Progenitor cell of endocrine pancreas (in vitro differentiated cells): Measurements from ENCODE around the gene ADAP1. TPM values are rescaled to one million over a fixed set of nuclear protein-coding genes. Genes with fewer than 3 reads are reported as not detected.

Experiments
- DNase-seq: peaks from one replicate; pipeline ENCODE4 v3.0.0; 2021; ENCODE audit warnings: low spot score; ENCODE audit not compliant: unreplicated experiment
- H3K27ac Mint-ChIP-seq: 2 replicates; pipeline ENCODE4 v1.8.0; 2021; ENCODE audit warnings: mild to moderate bottlenecking, moderate library complexity, mixed read lengths
- H3K27me3 Mint-ChIP-seq: 2 replicates; pipeline ENCODE4 v1.8.0; 2021; ENCODE audit warnings: mixed read lengths
- H3K36me3 Mint-ChIP-seq: 2 replicates; pipeline ENCODE4 v1.8.0; 2022; ENCODE audit warnings: mixed read lengths; ENCODE audit not compliant: insufficient read depth
- H3K4me1 Mint-ChIP-seq: 2 replicates; pipeline ENCODE4 v1.8.0; 2021; ENCODE audit warnings: low read depth, mixed read lengths
- H3K4me3 Mint-ChIP-seq: 2 replicates; pipeline ENCODE4 v1.8.0; 2021; ENCODE audit warnings: low read depth, mild to moderate bottlenecking, moderate library complexity, mixed read lengths
- H3K9me3 Mint-ChIP-seq: 2 replicates; pipeline ENCODE4 v1.8.0; 2021; ENCODE audit warnings: low read depth, mixed read lengths
- CTCF ChIP-seq: fragments of 200-600 bp; sonication (generic); IDR thresholded peaks from one replicate; pipeline ENCODE4 v1.5.0; 2021; ENCODE audit warnings: antibody characterized with exemption, mild to moderate bottlenecking; ENCODE audit not compliant: unreplicated experiment
- total RNA-seq: library from RNA; stranded (reverse); gene quantifications from 2 replicates; pipeline ENCODE4 v1.2.1, GENCODE V29; 2021

The ADAP1 gene
- total RNA-seq, 1 donor from 2014 or later = 10.3 TPM

DNA sequence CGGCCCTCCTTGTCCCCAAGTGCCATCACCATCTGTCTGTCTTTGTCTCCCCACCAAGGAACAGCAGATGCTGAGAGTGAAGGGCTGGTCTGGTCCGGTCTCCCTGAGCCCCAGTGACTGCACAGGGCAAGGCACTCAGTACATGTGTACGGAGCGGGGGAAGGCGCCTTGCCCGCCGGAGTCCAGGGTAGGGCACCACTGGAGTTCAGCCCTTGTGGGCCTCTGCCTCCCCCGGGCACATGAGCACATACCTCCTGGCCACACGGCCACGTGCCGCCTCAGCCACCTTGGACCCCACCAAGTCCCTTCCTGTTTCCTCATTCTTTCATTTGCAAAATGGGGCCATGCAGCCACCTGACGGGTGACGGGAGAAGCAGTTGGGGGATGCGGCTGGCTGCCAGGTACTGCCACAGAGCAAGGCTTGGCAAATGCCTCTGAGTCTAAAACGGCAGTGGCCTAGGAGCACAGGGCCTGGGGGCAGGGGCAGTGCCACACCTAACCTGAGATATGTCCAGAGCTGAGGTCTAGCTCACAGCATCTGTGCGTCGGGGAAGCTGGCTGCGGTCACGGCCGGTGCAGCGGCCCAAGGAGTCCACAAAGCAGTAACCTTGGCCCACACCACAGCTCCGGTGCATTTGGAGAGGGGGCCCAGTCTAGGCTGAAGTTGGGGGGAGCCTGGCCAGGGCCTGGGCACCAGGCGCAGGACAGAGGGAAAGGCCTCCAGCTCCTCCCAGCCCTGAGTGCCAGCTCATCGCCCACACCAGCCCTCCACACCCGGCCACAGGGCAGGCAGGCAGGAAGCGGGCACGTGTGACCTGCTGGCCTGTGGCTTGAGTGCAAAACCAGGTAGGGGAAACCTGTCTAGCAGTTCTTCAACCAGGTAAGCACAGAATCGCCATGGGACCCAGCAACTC, 5.2 kb downstream of the ADAP1 start:
- Mint-ChIP-seq H3K4me1 (no peaks in the 10 kb centered on the region), H3K36me3 (no peaks in the 10 kb centered on the region), H3K4me3 (no peak overlapping the region), H3K9me3 (no peaks in the 10 kb centered on the region), H3K27me3 (peaks cover 3% of the 10 kb centered on the region), H3K27ac (peak overlapping the region; percentile 22)
- TF ChIP-seq CTCF = no peak
- DNase-seq = no peak

DNA sequence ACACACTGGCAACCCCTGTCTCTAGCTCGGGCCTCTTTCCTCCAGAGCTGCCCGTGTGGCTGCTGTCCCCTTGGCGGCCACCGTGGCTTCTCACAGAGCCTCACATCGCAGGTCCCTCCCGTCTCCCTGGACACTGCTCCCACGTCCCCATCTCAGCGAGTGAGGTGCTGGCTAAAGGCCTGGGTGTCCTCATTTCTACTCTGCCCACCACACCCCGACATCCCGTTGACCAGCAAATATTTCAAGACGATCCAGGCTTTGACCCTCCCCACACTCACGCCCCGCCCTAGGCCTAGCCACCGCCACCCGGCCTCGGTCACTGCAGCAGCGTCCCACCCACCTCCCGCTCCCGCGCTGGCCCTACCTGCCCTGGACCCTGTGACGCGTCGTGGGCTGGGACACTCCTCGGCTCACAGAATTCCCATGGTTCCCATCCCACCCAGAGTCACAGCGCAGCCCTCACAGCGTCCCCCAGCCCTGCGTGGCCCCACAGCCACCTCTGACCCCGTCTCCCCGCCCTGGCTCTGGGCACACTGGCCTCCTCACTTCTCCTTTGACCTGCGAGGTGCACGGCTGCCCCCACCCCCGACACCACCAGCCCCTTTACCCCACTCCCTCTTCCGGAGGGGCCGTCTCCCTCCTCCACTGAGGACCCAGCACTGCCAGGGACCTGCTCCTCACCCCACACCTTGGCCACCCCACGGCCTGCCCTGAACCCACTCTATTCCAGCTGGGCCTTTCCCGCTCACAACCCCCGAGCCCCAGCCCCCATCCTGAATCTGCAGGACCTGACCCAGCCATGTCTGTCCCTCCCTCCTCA, 6.9 kb downstream of the ADAP1 start:
- H3K9me3 Mint-ChIP-seq = no peaks in the 10 kb centered on the region
- H3K27me3 Mint-ChIP-seq = peaks cover 3% of the 10 kb centered on the region
- no peak overlapping the region for H3K4me3 Mint-ChIP-seq
- no peak for TF ChIP-seq CTCF
- no peak for DNase-seq
- peak overlapping the region; percentile 62 for H3K27ac Mint-ChIP-seq
- no peaks in the 10 kb centered on the region for H3K4me1 Mint-ChIP-seq
- H3K36me3 Mint-ChIP-seq = no peaks in the 10 kb centered on the region

DNA sequence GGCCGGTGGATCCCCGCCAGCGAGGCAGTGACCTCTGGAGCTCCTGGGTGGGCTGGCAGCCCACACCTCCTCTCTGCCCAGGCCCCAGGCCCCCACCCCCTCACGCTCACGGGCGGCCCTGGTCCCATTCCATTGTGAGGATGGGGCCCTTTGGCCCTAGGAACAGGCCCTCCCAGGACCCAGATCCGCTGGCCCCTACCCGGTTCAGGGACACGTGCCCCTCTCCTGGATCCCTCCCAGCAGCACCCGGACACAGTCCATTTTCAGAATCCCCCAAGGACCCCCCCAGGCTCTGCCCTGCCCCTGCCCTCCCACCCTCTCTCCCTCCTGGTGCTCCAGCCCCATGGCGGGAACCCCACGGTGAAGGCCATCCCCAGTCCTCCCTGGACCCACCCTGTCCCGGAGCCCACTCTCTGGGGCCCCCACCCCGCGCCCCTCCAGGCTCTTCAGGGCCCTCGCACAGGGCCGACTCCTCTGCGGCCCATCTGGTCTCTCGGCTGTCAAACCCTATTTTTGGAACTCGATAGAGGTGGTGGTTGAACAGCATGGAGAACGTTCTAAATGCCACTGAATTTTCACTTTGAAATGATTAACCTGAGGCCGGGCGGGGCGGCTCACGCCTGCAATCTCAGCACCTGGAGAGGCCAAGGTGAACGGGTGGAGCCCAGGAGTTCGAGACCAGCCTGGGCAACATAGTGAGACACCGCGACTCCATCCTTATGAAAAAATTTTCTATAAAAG, 8.1 kb downstream of the ADAP1 start:
- Mint-ChIP-seq H3K36me3 (peaks cover 2% of the 10 kb centered on the region), H3K4me3 (no peak overlapping the region), H3K4me1 (no peaks in the 10 kb centered on the region), H3K27ac (no peak overlapping the region), H3K27me3 (peaks cover 8% of the 10 kb centered on the region), H3K9me3 (peaks cover 3% of the 10 kb centered on the region)
- no peak for DNase-seq
- no peak for TF ChIP-seq CTCF

DNA sequence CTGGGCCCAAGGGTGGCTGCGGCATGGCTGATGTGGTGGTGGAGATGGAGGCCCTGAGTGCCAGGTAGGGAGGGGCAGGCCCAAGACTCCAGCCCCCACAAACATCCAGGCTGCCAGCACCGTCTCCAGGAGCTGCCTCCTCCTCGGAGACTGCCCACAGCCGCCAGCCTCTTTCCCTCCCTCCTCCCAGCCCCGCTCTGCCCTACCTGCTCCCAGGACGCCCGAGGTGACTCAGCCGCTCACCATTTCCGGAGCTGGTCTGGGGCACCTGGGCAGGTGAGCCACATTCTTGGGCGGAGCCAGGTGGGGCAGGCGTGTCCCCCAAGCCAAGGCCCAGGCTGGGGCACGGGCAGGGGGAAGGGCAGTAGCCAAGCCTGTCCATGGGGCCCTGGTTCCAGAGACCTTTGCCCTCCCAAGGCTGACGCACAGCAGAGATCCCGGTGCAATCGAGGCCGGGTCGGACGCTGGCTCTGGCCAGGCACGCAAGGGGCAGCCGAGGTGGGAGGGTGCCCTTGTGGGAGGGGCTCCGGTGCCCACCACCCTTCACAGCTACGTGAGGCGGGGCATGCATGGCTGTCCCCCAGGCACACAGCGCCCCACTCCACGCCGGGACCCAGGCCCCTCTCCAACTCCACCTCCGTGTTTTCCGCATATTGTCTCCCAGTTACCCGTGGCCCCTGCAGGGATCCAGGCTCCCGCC, 8.8 kb downstream of the ADAP1 start:
- no peak for TF ChIP-seq CTCF
- peaks cover 14% of the 10 kb centered on the region for H3K27me3 Mint-ChIP-seq
- no peaks in the 10 kb centered on the region for H3K4me1 Mint-ChIP-seq
- peak; percentile 51 for DNase-seq
- no peak overlapping the region for H3K27ac Mint-ChIP-seq
- H3K36me3 Mint-ChIP-seq = peaks cover 2% of the 10 kb centered on the region
- H3K9me3 Mint-ChIP-seq = peaks cover 7% of the 10 kb centered on the region
- no peak overlapping the region for H3K4me3 Mint-ChIP-seq
